ENCODE results near the gene CYREN.

- TF ChIP-seq POLR2AphosphoS5 (IDR thresholded peaks at IDR 0.05) (no peak), EP300 (IDR thresholded peaks at IDR 0.05) (no peak)
Observed at GRCh38 chr7:135164357-135165061, 6.0 kb downstream of the CYREN start.

Measured in sigmoid colon (tissue), 4 donors.